K562 (cell line): ENCODE measurements around the gene COX18. TPM values are rescaled to one million over a fixed set of nuclear protein-coding genes. Genes with fewer than 3 reads are reported as not detected.

Source experiments
- ATAC-seq: fragments of 200-7000 bp; cut with Tn5 transposase; 3 replicates; pipeline ENCODE4 v1.9.1; 2020; ENCODE audit warnings: moderate library complexity
- BruUV-seq: library from RNA; stranded (reverse); fragments of 400-500 nt; replicated peaks from 2 replicates; lab custom pipeline; 2021; lab: Mats Ljungman, UMichigan
- CTCF ChIA-PET: fragments of 300-600 bp; formaldehyde crosslinking; extraction: SDS; loops from one replicate; lab custom pipeline; 2021; ENCODE audit warnings: low intra/inter-chr PET ratio; lab: Yijun Ruan, JAX
- POLR2A ChIA-PET: fragments of 300-600, 350-650 bp; sonication (Branson Sonifier 250); formaldehyde crosslinking; extraction: SDS; loops from one replicate; lab custom pipeline; 2021; ENCODE audit warnings: antibody characterized with exemption, inconsistent platforms; lab: Yijun Ruan, JAX
- DNase-seq, 4 experiments: peaks; one replicate each; pipeline versions ENCODE4 v3.0.0 to v3.0.0-alpha.2; 2011 to 2018; ENCODE audit warnings: low spot score in 3 of 4, mixed read lengths in 3 of 4; ENCODE audit errors: extremely low read depth in 1 of 4
- FAIRE-seq: peaks from 2 replicates; lab custom pipeline; 2011; peaks lifted over from hg19 to GRCh38; lab: Jason Lieb, UNC
- H2AFZ ChIP-seq: 2 replicates; pipeline ENCODE4 v1.6.0; 2011; ENCODE audit warnings: low read depth, low read length, control low read depth, inconsistent platforms
- H3K27ac ChIP-seq: fragments of 200-600 bp; 3 replicates; pipeline ENCODE4 v1.8.0; 2011; ENCODE audit warnings: low read depth, mild to moderate bottlenecking, control low read depth, inconsistent platforms, low read length, moderate library complexity, mixed read lengths; ENCODE audit errors: extremely low read depth
- H3K27me3 ChIP-seq, 2 experiments: fragments of 300-600 bp in 1 of 2; 2 replicates in 1 of 2; 3 replicates in 1 of 2; pipeline versions ENCODE4 v1.6.0 to v1.8.0; 2011; ENCODE audit warnings: inconsistent platforms in 2 of 2, low read length in 2 of 2, mild to moderate bottlenecking in 1 of 2, mixed read lengths in 1 of 2, moderate library complexity in 1 of 2; ENCODE audit not compliant: control insufficient read depth in 2 of 2, insufficient read depth in 2 of 2
- H3K36me3 ChIP-seq: fragments of 300-600 bp; 3 replicates; pipeline ENCODE4 v1.8.0; 2011; ENCODE audit warnings: mild to moderate bottlenecking, low read length, inconsistent platforms; ENCODE audit not compliant: control insufficient read depth, insufficient read depth
- H3K4me1 ChIP-seq, 2 experiments: fragments of 200-600 bp in 1 of 2; replicated peaks in 1 of 2; 2 replicates in 1 of 2; 3 replicates in 1 of 2; pipeline versions ENCODE4 v1.5.1 to v1.8.0; 2011; ENCODE audit warnings: inconsistent platforms in 2 of 2, low read length in 2 of 2, mild to moderate bottlenecking in 1 of 2, mixed read lengths in 1 of 2, moderate library complexity in 1 of 2; ENCODE audit not compliant: control insufficient read depth in 2 of 2, insufficient read depth in 2 of 2
- H3K4me2 ChIP-seq: 2 replicates; pipeline ENCODE4 v1.6.1; 2011; ENCODE audit warnings: low read length, control low read depth, inconsistent platforms, mixed read lengths; ENCODE audit not compliant: insufficient read depth
- H3K4me3 ChIP-seq: fragments of 200-600 bp; sonication (generic), shearing (Covaris generic); 2 replicates; pipeline ENCODE4 v1.5.1; 2016; ENCODE audit warnings: control low read depth, inconsistent platforms
- H3K79me2 ChIP-seq: fragments of 200-600 bp; 3 replicates; pipeline ENCODE4 v1.8.0; 2011; ENCODE audit warnings: low read length, inconsistent platforms; ENCODE audit not compliant: control insufficient read depth, insufficient read depth
- H3K9ac ChIP-seq, 2 experiments: 2 replicates each; pipeline versions ENCODE4 v1.6.0 to v1.6.1; 2011; ENCODE audit warnings: low read depth in 2 of 2, low read length in 2 of 2, control low read depth in 1 of 2, inconsistent platforms in 1 of 2, mild to moderate bottlenecking in 1 of 2, mixed read lengths in 1 of 2; ENCODE audit not compliant: insufficient read depth in 1 of 2
- H3K9me1 ChIP-seq: one replicate; pipeline ENCODE4 v1.6.0; 2011; ENCODE audit warnings: inconsistent platforms, mild to moderate bottlenecking, low read length, moderate library complexity; ENCODE audit not compliant: control insufficient read depth, insufficient read depth
- H3K9me3 ChIP-seq: replicated peaks from 2 replicates; pipeline ENCODE4 v1.5.1; 2011; ENCODE audit warnings: low read depth, low read length, inconsistent platforms; ENCODE audit not compliant: control insufficient read depth, insufficient read depth
- H4K20me1 ChIP-seq: replicated peaks from 2 replicates; pipeline ENCODE4 v1.6.1; 2011; ENCODE audit warnings: low read length, inconsistent platforms, mixed read lengths; ENCODE audit not compliant: control insufficient read depth, insufficient read depth
- CAMTA2 ChIP-seq: fragments of 250-450 bp; sonication (Bioruptor Pico); conservative IDR thresholded peaks from 2 replicates; pipeline ENCODE4 v1.5.1; 2022
- CREB3 ChIP-seq: fragments of 450-650 bp; conservative IDR thresholded peaks from 2 replicates; pipeline ENCODE4 v1.6.1; 2016; ENCODE audit warnings: missing genetic modification characterization, low read depth, mild to moderate bottlenecking, missing compliant biosample characterization, moderate library complexity
- ESRRA ChIP-seq: fragments of 450-650 bp; IDR thresholded peaks from 2 replicates; pipeline ENCODE4 v1.6.1; 2014; ENCODE audit warnings: low read depth, mild to moderate bottlenecking, moderate library complexity, borderline replicate concordance
- FOSL1 ChIP-seq: fragments of 200-800 bp; sonication (Bioruptor generic); conservative IDR thresholded peaks from 2 replicates; pipeline ENCODE4 v1.6.1; 2016; ENCODE audit warnings: missing genetic modification characterization, missing compliant biosample characterization
- KLF6 ChIP-seq: fragments of 250-450 bp; sonication (Bioruptor Pico); IDR thresholded peaks from 2 replicates; pipeline ENCODE4 v1.4.0; 2020; ENCODE audit warnings: mild to moderate bottlenecking, moderate library complexity, borderline replicate concordance
- MCM7 ChIP-seq, 2 experiments: fragments of 450-650 bp; IDR thresholded peaks; 2 replicates each; pipeline ENCODE4 v1.6.1; 2016 to 2018
- MLLT1 ChIP-seq, 2 experiments: fragments of 450-650 bp; IDR thresholded peaks; 2 replicates each; pipeline ENCODE4 v1.6.1; 2016
- SPI1 ChIP-seq: IDR thresholded peaks from 2 replicates; pipeline ENCODE4 v1.6.1; 2011; ENCODE audit warnings: low read depth, low read length, control low read depth, borderline replicate concordance
- TRIM25 ChIP-seq: fragments of 450-650 bp; IDR thresholded peaks from 2 replicates; pipeline ENCODE4 v1.7.0; 2016; ENCODE audit warnings: borderline replicate concordance
- ZNF224 ChIP-seq: sonication (generic); formaldehyde crosslinking; IDR thresholded peaks from 2 replicates; pipeline ENCODE4 v1.8.0; 2022; ENCODE audit warnings: mild to moderate bottlenecking, missing genetic modification reagents
- ZNF311 ChIP-seq: fragments of 250-450 bp; sonication (Bioruptor Pico); IDR thresholded peaks from 2 replicates; pipeline ENCODE4 v1.4.0; 2020; ENCODE audit warnings: mild to moderate bottlenecking, moderate library complexity
- WGBS: fragments of 100-300 bp; shearing (Covaris generic); methylation state at CpG from one replicate; pipeline ENCODE4 v1.1.6; 2016; ENCODE audit warnings: low coverage, mixed read lengths; ENCODE audit not compliant: insufficient coverage; ENCODE audit errors: missing lambda C conversion rate; 5-methylcytosine and 5-hydroxymethylcytosine counted together
- in situ Hi-C: fragments of 300-500 bp; cut with MboI; formaldehyde crosslinking; loops from 4 replicates; pipeline ENCODE4 v1.15.0; 2018; ENCODE audit warnings: inconsistent platforms, mixed read lengths
- intact Hi-C: fragments of 100-400 bp; cut with micrococcal nuclease; formaldehyde crosslinking; loops from 2 replicates; pipeline ENCODE4 v1.14.2; 2022
- polyA plus RNA-seq, 8 experiments: library from polyadenylated mRNA; depleted of rRNA in 4 of 8; stranded (reverse) in 5 of 8; unstranded in 3 of 8; fragments of >200 nt; fragmentation: Nextera tagmentation in 2 of 8; fragmentation: Illumina TruSeq in 1 of 8; extraction: Ambion mirVana in 2 of 8; extraction: Trizol in 1 of 8; gene quantifications; 2 replicates each; pipeline versions ENCODE4 v1.2.1 to v1.2.3, GENCODE V29; 2011 to 2014; ENCODE audit warnings: inconsistent platforms in 1 of 8, missing spikeins in 1 of 8
- total RNA-seq, 7 experiments: library from RNA; depleted of rRNA in 6 of 7; stranded (reverse); fragments of >200 nt in 6 of 7; fragmentation: Illumina TruSeq in 2 of 7; extraction: Trizol in 2 of 7; gene quantifications; 2 replicates each; pipeline versions ENCODE4 v1.2.1 to v1.2.3, GENCODE V29; 2011 to 2021; ENCODE audit warnings: low replicate concordance in 1 of 7

The COX18 gene
- total and polyA plus RNA-seq, 9 of the 15 experiments (the other 6 are each of a cell fraction or from before 2014, with no cell fraction given) = 7.0 to 21.3 (median 14.7) TPM

DNA sequence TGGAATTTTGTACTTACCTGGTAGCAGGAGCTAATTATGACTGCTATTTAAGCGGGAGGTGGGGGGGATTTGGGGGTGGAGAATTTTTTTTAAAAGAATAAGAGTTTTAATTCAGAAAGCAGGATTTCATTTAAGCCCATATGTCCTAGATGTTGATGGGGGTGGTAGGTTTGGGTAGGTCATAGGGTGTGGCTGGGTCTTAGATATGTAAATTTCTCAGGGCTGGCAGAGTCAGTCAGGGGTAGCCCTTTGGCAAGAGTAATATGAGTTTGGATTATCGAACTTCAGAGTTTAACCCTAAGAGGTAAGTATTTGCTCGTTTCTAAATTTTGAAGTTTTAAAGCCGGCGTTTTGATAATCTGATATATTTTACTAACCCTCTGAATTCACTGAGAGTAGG is 35.2 kb upstream of the COX18 start:
- CTCF ChIA-PET = no interaction called here
- peak in 1 of 4 experiments; percentile 9 for DNase-seq
- H3K4me1 ChIP-seq = peaks cover 0 to 13% of the 10 kb centered on the region in 2 experiments; a peak in 2 of 5 replicates
- TF ChIP-seq CAMTA2 (CRISPR knock-in tag) (no peak), CREB3 (tag) (no peak), ZNF224 (CRISPR knock-in tag) (no peak), ESRRA (no peak), KLF6 (CRISPR knock-in tag) (no peak), SPI1 (no peak), MLLT1 (IDR thresholded peaks at IDR 0.05) (no peak), MCM7 (IDR thresholded peaks at IDR 0.05) (no peak), ZNF311 (CRISPR knock-in tag) (no peak), TRIM25 (no peak), FOSL1 (tag) (no peak)

More for the DNA sequence above, 35.2 kb upstream of the COX18 start:
- Histone ChIP-seq H3K9me3 (no peaks in the 10 kb centered on the region), H3K4me3 (no peak overlapping the region), H3K79me2 (peaks cover 5% of the 10 kb centered on the region; the same call in 2 of the 3 replicates), H3K36me3 (peaks cover 75% of the 10 kb centered on the region), H4K20me1 (no peaks in the 10 kb centered on the region), H2AFZ (no peak overlapping the region), H3K4me2 (no peak overlapping the region), H3K9ac (0 out of 4 replicates have a peak overlapping the region, but pooled peaks of 1 of the 2 experiments have one; percentile 12), H3K27ac (peak overlapping the region; percentile 65; the same call in 2 of the 3 replicates), H3K9me1 (no peaks in the 10 kb centered on the region), H3K27me3 (no peaks in the 10 kb centered on the region)
- WGBS = 66% methylated on average over 5 of the region's 5 CpGs
- intact Hi-C loops = no loop called here
- in situ Hi-C loops = no loop called here
- no TSS peak for BruUV-seq
- peak; percentile 19 for FAIRE-seq
- POLR2A ChIA-PET = interaction anchor here (0.7 to 1.9 kb wide), 3 partner anchors 13 to 432 kb away, joined by 4 to 6 read pairs (median 5); no protein-coding TSS in a partner anchor
- ATAC-seq = peak; percentile 55
